ENCODE data around the gene TXK. TPM values are rescaled to one million over a fixed set of nuclear protein-coding genes. Genes with fewer than 3 reads are reported as not detected.

The TXK gene
- total and polyA plus RNA-seq, 2 donors from 2014 or later, result 0.26 to 7.9 TPM

DNA sequence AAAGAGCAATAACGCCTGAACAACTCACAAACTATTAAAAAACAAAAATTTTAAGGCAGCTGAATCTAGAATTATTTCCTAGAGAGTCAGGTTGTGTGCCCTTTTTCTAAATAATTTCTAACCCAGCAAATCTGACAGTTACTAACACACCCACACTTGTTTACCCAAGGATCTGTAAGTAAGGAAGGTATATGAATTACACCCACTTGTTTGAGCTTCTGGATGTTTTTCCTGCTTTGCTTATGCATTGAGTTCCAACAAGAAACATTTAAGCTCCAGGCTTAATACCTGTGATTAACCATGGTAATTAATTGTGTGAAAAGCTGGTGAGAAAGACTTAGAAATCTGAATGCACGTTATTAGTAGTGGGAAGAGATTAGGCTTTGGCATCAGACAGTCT, 115.9 kb downstream of the TXK start:
- DNase-seq, result no peak
- no peak for FAIRE-seq
- TF ChIP-seq, protein P1, sequence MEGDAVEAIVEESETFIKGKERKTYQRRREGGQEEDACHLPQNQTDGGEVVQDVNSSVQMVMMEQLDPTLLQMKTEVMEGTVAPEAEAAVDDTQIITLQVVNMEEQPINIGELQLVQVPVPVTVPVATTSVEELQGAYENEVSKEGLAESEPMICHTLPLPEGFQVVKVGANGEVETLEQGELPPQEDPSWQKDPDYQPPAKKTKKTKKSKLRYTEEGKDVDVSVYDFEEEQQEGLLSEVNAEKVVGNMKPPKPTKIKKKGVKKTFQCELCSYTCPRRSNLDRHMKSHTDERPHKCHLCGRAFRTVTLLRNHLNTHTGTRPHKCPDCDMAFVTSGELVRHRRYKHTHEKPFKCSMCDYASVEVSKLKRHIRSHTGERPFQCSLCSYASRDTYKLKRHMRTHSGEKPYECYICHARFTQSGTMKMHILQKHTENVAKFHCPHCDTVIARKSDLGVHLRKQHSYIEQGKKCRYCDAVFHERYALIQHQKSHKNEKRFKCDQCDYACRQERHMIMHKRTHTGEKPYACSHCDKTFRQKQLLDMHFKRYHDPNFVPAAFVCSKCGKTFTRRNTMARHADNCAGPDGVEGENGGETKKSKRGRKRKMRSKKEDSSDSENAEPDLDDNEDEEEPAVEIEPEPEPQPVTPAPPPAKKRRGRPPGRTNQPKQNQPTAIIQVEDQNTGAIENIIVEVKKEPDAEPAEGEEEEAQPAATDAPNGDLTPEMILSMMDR (IDR thresholded peaks at IDR 0.05; ENCODE audit: borderline replicate concordance, extremely low read depth, insufficient read depth), result no peak
- Histone ChIP-seq H3K36me3 (ENCODE audit: control insufficient read depth in 2 of 3, insufficient read depth in 3 of 3, low read length in 3 of 3) (no peaks in the 10 kb centered on the region), H3K9me3 (ENCODE audit: control insufficient read depth in 2 of 3, insufficient read depth in 1 of 3, low read length in 3 of 3) (no peaks in the 10 kb centered on the region), H3K27ac (ENCODE audit: low read depth in 2 of 2, low read length in 2 of 2) (no peak overlapping the region), H3K4me1 (ENCODE audit: control insufficient read depth in 2 of 3, insufficient read depth in 2 of 3, low read depth in 1 of 3, low read length in 3 of 3) (peaks cover 0 to 5% (median 0%) of the 10 kb centered on the region in 3 donors), H3K9ac (ENCODE audit: low read length in 3 of 3) (peak overlapping the region in 1 of 3 donors; percentile 16), H3K27me3 (ENCODE audit: control insufficient read depth, insufficient read depth, low read length) (no peaks in the 10 kb centered on the region), H3K4me3 (ENCODE audit: low read length in 3 of 3) (no peak overlapping the region)
- intact Hi-C loops (cut with DNase I), result no loop called here

DNA sequence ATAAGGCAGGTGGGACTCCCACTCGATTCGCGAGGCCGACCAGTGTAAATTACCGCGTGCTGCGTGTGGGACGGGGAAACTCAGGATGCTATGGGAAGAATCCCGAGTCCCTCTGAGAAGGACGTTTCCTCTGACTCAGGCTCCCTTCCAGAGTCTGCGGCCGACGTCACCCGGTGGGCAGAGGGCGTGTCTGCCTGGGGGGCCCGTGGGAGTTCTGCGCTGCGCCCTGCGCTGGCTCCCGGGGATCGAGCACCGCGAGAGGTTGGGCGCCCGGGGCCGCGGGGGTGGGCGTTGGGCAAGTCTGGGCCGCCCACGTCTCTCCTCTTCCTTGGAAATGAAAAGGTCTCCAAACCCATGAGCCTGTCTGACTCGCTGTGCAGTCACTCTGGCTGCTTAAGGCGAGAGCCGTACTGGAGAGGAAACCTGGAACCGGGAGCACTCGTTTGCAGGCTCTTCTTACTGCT, 116.9 kb downstream of the TXK start:
- Histone ChIP-seq H3K9me3 (ENCODE audit: control insufficient read depth in 2 of 3, insufficient read depth in 1 of 3, low read length in 3 of 3) (no peaks in the 10 kb centered on the region), H3K9ac (ENCODE audit: low read length in 3 of 3) (peak overlapping the region; percentile 73 to 82 (median 80)), H3K27me3 (ENCODE audit: control insufficient read depth, insufficient read depth, low read length) (no peaks in the 10 kb centered on the region), H3K27ac (ENCODE audit: low read depth in 2 of 2, low read length in 2 of 2) (peak overlapping the region; percentile 72 to 84), H3K4me1 (ENCODE audit: control insufficient read depth in 2 of 3, insufficient read depth in 2 of 3, low read depth in 1 of 3, low read length in 3 of 3) (peaks cover 0 to 5% (median 0%) of the 10 kb centered on the region in 3 donors), H3K4me3 (ENCODE audit: low read length in 3 of 3) (peak overlapping the region; percentile 76 to 86 (median 82)), H3K36me3 (ENCODE audit: control insufficient read depth in 2 of 3, insufficient read depth in 3 of 3, low read length in 3 of 3) (no peaks in the 10 kb centered on the region)
- intact Hi-C loops (cut with DNase I), result no loop called here
- TF ChIP-seq, protein P1 (IDR thresholded peaks at IDR 0.05; ENCODE audit: borderline replicate concordance, extremely low read depth, insufficient read depth), result no peak
- DNase-seq (peak; percentile 65 to 85 (median 73)), FAIRE-seq (no peak)

Other genes with a start within 250 kb of the TXK start
- gene NFXL1, start 219.7 kb downstream of the TXK start, total RNA-seq, result 16.0 TPM
- gene NFXL1, start 219.7 kb downstream of the TXK start, polyA plus RNA-seq (ENCODE audit: insufficient read depth, low read depth, low replicate concordance), result 5.5 TPM
- gene CNGA1, start 117.6 kb downstream of the TXK start, total RNA-seq, result 3.4 TPM
- 3.7 TPM for gene CNGA1, start 117.6 kb downstream of the TXK start, polyA plus RNA-seq (ENCODE audit: insufficient read depth, low read depth, low replicate concordance)
- gene NIPAL1, start 117.5 kb downstream of the TXK start, total RNA-seq, result 6.9 TPM
- 1.4 TPM for gene NIPAL1, start 117.5 kb downstream of the TXK start, polyA plus RNA-seq (ENCODE audit: insufficient read depth, low read depth, low replicate concordance)
- gene TEC, start 135.6 kb upstream of the TXK start, total RNA-seq, result 5.9 TPM
- gene TEC, start 135.6 kb upstream of the TXK start, polyA plus RNA-seq (ENCODE audit: insufficient read depth, low read depth, low replicate concordance), result 1.1 TPM
- 69.1 TPM for gene SLAIN2, start 207.3 kb upstream of the TXK start, total RNA-seq
- gene SLAIN2, start 207.3 kb upstream of the TXK start, polyA plus RNA-seq (ENCODE audit: insufficient read depth, low read depth, low replicate concordance), result 23.6 TPM

Measured in kidney (tissue), 14 donors.